ENCODE measurements around the gene STAG1. TPM values are rescaled to one million over a fixed set of nuclear protein-coding genes. Genes with fewer than 3 reads are reported as not detected.

The STAG1 gene
- total and polyA plus RNA-seq, 2 experiments from 2014 or later, result 9.0 to 21.9 TPM

GRCh38 chr3:136350132-136350531, 402.0 kb downstream of the STAG1 start:
- Mint-ChIP-seq H3K4me3 (no peak overlapping the region), H3K27me3 (ENCODE audit: insufficient read depth, low read depth, poor library complexity) (peaks cover 1% of the 10 kb centered on the region), H3K9me3 (no peaks in the 10 kb centered on the region; the same call in 2 of the 3 replicates), H3K36me3 (ENCODE audit: low read depth) (0 out of 3 replicates have a peak, but pooled peaks cover 4% of the 10 kb centered on the region), H3K27ac (no peak overlapping the region), H3K4me1 (peaks cover 12% of the 10 kb centered on the region)
- no peak for TF ChIP-seq NANOG (IDR thresholded peaks at IDR 0.05; ENCODE audit: borderline replicate concordance)
- no peak for TF ChIP-seq EZH2 (IDR thresholded peaks at IDR 0.05; ENCODE audit: low read depth, unreplicated experiment)
- TF ChIP-seq CREB1 (CRISPR knock-in tag; IDR thresholded peaks at IDR 0.05; ENCODE audit: low read depth), result no peak
- TF ChIP-seq, protein P1, sequence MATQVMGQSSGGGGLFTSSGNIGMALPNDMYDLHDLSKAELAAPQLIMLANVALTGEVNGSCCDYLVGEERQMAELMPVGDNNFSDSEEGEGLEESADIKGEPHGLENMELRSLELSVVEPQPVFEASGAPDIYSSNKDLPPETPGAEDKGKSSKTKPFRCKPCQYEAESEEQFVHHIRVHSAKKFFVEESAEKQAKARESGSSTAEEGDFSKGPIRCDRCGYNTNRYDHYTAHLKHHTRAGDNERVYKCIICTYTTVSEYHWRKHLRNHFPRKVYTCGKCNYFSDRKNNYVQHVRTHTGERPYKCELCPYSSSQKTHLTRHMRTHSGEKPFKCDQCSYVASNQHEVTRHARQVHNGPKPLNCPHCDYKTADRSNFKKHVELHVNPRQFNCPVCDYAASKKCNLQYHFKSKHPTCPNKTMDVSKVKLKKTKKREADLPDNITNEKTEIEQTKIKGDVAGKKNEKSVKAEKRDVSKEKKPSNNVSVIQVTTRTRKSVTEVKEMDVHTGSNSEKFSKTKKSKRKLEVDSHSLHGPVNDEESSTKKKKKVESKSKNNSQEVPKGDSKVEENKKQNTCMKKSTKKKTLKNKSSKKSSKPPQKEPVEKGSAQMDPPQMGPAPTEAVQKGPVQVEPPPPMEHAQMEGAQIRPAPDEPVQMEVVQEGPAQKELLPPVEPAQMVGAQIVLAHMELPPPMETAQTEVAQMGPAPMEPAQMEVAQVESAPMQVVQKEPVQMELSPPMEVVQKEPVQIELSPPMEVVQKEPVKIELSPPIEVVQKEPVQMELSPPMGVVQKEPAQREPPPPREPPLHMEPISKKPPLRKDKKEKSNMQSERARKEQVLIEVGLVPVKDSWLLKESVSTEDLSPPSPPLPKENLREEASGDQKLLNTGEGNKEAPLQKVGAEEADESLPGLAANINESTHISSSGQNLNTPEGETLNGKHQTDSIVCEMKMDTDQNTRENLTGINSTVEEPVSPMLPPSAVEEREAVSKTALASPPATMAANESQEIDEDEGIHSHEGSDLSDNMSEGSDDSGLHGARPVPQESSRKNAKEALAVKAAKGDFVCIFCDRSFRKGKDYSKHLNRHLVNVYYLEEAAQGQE (IDR thresholded peaks at IDR 0.05; ENCODE audit: unreplicated experiment), result no peak
- no peak for TF ChIP-seq JUNB (IDR thresholded peaks at IDR 0.05; ENCODE audit: unreplicated experiment)
- TF ChIP-seq ZNF331 (CRISPR knock-in tag; IDR thresholded peaks at IDR 0.05; ENCODE audit: low read depth), result no peak
- TF ChIP-seq ZNF114 (CRISPR knock-in tag; IDR thresholded peaks at IDR 0.05), result no peak
- TF ChIP-seq ETS1 (IDR thresholded peaks at IDR 0.05), result no peak
- no peak for TF ChIP-seq EZH2phosphoT487 (IDR thresholded peaks at IDR 0.05; ENCODE audit: unreplicated experiment)
- no peak for TF ChIP-seq POLR2AphosphoS5 (IDR thresholded peaks at IDR 0.05; ENCODE audit: low read depth)
- no peak for TF ChIP-seq STAT1 (IDR thresholded peaks at IDR 0.05; ENCODE audit: unreplicated experiment)
- no peak for TF ChIP-seq CTCF (conservative IDR thresholded peaks at IDR 0.05; ENCODE audit: low read depth in 2 of 2)
- TF ChIP-seq, protein P2, sequence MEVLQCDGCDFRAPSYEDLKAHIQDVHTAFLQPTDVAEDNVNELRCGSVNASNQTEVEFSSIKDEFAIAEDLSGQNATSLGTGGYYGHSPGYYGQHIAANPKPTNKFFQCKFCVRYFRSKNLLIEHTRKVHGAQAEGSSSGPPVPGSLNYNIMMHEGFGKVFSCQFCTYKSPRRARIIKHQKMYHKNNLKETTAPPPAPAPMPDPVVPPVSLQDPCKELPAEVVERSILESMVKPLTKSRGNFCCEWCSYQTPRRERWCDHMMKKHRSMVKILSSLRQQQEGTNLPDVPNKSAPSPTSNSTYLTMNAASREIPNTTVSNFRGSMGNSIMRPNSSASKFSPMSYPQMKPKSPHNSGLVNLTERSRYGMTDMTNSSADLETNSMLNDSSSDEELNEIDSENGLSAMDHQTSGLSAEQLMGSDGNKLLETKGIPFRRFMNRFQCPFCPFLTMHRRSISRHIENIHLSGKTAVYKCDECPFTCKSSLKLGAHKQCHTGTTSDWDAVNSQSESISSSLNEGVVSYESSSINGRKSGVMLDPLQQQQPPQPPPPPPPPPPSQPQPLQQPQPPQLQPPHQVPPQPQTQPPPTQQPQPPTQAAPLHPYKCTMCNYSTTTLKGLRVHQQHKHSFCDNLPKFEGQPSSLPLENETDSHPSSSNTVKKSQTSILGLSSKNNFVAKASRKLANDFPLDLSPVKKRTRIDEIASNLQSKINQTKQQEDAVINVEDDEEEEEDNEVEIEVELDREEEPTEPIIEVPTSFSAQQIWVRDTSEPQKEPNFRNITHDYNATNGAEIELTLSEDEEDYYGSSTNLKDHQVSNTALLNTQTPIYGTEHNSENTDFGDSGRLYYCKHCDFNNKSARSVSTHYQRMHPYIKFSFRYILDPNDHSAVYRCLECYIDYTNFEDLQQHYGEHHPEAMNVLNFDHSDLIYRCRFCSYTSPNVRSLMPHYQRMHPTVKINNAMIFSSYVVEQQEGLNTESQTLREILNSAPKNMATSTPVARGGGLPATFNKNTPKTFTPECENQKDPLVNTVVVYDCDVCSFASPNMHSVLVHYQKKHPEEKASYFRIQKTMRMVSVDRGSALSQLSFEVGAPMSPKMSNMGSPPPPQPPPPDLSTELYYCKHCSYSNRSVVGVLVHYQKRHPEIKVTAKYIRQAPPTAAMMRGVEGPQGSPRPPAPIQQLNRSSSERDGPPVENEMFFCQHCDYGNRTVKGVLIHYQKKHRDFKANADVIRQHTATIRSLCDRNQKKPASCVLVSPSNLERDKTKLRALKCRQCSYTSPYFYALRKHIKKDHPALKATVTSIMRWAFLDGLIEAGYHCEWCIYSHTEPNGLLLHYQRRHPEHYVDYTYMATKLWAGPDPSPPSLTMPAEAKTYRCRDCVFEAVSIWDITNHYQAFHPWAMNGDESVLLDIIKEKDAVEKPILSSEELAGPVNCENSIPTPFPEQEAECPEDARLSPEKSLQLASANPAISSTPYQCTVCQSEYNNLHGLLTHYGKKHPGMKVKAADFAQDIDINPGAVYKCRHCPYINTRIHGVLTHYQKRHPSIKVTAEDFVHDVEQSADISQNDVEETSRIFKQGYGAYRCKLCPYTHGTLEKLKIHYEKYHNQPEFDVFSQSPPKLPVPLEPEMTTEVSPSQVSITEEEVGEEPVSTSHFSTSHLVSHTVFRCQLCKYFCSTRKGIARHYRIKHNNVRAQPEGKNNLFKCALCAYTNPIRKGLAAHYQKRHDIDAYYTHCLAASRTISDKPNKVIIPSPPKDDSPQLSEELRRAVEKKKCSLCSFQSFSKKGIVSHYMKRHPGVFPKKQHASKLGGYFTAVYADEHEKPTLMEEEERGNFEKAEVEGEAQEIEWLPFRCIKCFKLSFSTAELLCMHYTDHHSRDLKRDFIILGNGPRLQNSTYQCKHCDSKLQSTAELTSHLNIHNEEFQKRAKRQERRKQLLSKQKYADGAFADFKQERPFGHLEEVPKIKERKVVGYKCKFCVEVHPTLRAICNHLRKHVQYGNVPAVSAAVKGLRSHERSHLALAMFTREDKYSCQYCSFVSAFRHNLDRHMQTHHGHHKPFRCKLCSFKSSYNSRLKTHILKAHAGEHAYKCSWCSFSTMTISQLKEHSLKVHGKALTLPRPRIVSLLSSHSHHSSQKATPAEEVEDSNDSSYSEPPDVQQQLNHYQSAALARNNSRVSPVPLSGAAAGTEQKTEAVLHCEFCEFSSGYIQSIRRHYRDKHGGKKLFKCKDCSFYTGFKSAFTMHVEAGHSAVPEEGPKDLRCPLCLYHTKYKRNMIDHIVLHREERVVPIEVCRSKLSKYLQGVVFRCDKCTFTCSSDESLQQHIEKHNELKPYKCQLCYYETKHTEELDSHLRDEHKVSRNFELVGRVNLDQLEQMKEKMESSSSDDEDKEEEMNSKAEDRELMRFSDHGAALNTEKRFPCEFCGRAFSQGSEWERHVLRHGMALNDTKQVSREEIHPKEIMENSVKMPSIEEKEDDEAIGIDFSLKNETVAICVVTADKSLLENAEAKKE (CRISPR knock-in tag; IDR thresholded peaks at IDR 0.05), result no peak
- Histone ChIP-seq H3K4me2 (no peak overlapping the region), H3K27ac (ENCODE audit: low read depth) (no peak overlapping the region), H2AFZ (no peak overlapping the region), H3K4me1 (ENCODE audit: insufficient read depth) (no peaks in the 10 kb centered on the region; the same call in 1 of the 2 replicates), H3K9me2 (ENCODE audit: insufficient read depth) (no peaks in the 10 kb centered on the region), H3F3A (replicated peaks; ENCODE audit: low read depth) (no peaks in the 10 kb centered on the region), H4K20me1 (replicated peaks; ENCODE audit: insufficient read depth) (no peaks in the 10 kb centered on the region), H3K79me2 (replicated peaks; ENCODE audit: insufficient read depth) (no peaks in the 10 kb centered on the region), H3K27me3 (ENCODE audit: insufficient read depth) (no peaks in the 10 kb centered on the region), H3K36me3 (ENCODE audit: insufficient read depth) (no peaks in the 10 kb centered on the region), H3K4me3 (no peak overlapping the region)
- ATAC-seq, result no peak
- DNase-seq (ENCODE audit: low spot score), result no peak
